GM21825 (cell line): ENCODE results near the gene IREB2.
A peak's percentile ranks its signal among the peaks of the same experiment; 100 is the strongest.

ENCODE experiments used
- ATAC-seq: cut with Tn5 transposase; IDR thresholded peaks from one replicate; pipeline ENCODE4 v1.9.1; 2021; ENCODE audit warnings: mild to moderate bottlenecking, moderate library complexity; ENCODE audit not compliant: unreplicated experiment

IREB2 gene

GRCh38 chr15:78540141-78540870 is 102.3 kb downstream of the IREB2 start, which contains the start of gene PSMA4:
Gene PSMA4, plus strand, starts transcription at chr15:78540444. Its CDS starts 1,484 bp downstream, at chr15:78541928.
- ATAC-seq, result peak; percentile 72

- no peak for ATAC-seq
Observed at GRCh38 chr15:78540871-78541743, 103.1 kb downstream of the IREB2 start.

DNA sequence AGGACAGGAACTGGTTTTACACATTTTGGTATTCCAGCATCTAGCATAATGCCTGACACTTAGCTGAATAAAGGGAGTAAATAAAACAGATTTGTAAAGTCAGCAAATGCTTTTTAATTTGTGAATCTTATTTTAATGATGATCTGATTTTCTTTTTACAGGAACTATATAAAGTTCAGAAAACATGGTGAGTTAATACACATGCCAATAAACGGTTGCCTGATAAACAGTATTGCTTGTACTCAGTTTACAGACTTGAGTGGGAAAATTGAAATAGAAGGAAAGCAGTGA is 103.7 kb downstream of the IREB2 start:
- ATAC-seq, result no peak

DNA sequence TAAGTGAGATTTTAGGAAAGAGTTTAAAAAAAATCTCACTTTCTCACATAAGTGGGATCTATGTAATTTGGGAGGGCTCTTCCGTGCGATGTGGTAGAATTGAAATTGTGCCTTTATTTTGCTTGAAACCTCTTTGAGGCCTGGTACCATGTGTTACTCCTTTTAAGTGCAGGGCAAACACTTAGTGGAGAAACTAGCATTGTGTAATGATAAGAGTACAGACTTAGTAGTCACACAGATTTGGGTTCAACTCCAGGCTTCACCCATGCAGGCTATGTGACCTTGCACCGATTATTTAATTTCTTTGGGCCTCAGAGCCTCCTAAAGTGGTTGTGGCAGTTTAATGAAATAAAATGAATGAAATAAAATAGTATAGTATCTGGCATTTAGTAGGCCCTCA is 104.6 kb downstream of the IREB2 start:
- no peak for ATAC-seq

GRCh38 chr15:78550194-78550593 is 112.2 kb downstream of the IREB2 start:
- no peak for ATAC-seq

DNA sequence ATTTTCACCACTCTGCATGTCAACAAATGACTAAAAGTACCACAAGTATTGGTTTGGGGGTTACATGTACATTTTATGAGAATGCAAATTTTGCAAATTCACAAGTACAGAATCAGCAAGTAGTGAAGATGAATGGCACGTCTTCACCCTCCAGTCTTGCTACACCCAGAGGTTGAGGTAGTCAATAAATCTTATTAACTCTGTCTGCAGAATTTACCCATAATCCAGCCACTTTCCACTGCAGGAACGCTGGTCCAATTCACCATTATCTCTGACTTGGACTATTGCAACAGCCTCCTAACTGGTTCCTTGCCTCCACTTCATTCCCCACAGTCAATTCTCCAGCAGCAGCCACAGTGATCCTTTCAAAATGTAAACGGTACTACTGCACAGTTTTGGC is 112.8 kb downstream of the IREB2 start:
- ATAC-seq, result no peak
